GM12878 (cell line): ENCODE results near the gene BCAS3. TPM values are rescaled to one million over a fixed set of nuclear protein-coding genes. Genes with fewer than 3 reads are reported as not detected.

Source experiments
- ATAC-seq: fragments of 200-7000 bp; cut with Tn5 transposase; 3 replicates; pipeline ENCODE4 v1.9.1; 2020; ENCODE audit warnings: mild to moderate bottlenecking, moderate library complexity
- BruUV-seq: library from RNA; stranded (reverse); fragments of 400-500 nt; replicated peaks from 2 replicates; lab custom pipeline; 2021; lab: Mats Ljungman, UMichigan
- CTCF ChIA-PET: fragments of 300-600 bp; sonication (Branson Sonifier 250); formaldehyde crosslinking; extraction: SDS; loops from one replicate; lab custom pipeline; 2021; ENCODE audit warnings: inconsistent platforms; lab: Yijun Ruan, JAX
- POLR2A ChIA-PET: fragments of 350-600 bp; formaldehyde crosslinking; extraction: SDS; loops from one replicate; lab custom pipeline; 2021; ENCODE audit warnings: inconsistent platforms; lab: Charles Lee
- RAD21 ChIA-PET: fragments of 300-600 bp; sonication (Branson Sonifier 250); formaldehyde crosslinking; loops from one replicate; lab custom pipeline; 2023; ENCODE audit warnings: antibody characterized with exemption; ENCODE audit not compliant: unreplicated experiment; lab: Charles Lee
- SMC1A ChIA-PET: fragments of 300-600 bp; sonication (Branson Sonifier 250); formaldehyde crosslinking; loops from one replicate; lab custom pipeline; 2023; ENCODE audit not compliant: unreplicated experiment, uncharacterized antibody; lab: Charles Lee
- DNase-seq: peaks from one replicate; pipeline ENCODE4 v3.0.0-alpha.2; 2011; ENCODE audit warnings: low read depth, low spot score
- FAIRE-seq: peaks from 3 replicates; lab custom pipeline; 2011; peaks lifted over from hg19 to GRCh38; lab: Jason Lieb, UNC
- H2AFZ ChIP-seq: 2 replicates; pipeline ENCODE4 v1.6.0; 2011; ENCODE audit warnings: low read depth, low read length, control low read depth; ENCODE audit not compliant: control insufficient read depth
- H3K27ac ChIP-seq: 2 replicates; pipeline ENCODE4 v1.5.1; 2011; ENCODE audit warnings: control low read depth; ENCODE audit not compliant: control insufficient read depth, insufficient read depth
- H3K27me3 ChIP-seq, 2 experiments: replicated peaks in 1 of 2; 2 replicates each; pipeline versions ENCODE4 v1.6.0 to v1.6.1; 2011; ENCODE audit warnings: low read length in 1 of 2; ENCODE audit not compliant: control insufficient read depth in 2 of 2, insufficient read depth in 2 of 2
- H3K36me3 ChIP-seq, 2 experiments: 2 replicates each; pipeline ENCODE4 v1.5.1; 2011; ENCODE audit warnings: low read length in 1 of 2; ENCODE audit not compliant: control insufficient read depth in 2 of 2, insufficient read depth in 2 of 2
- H3K4me1 ChIP-seq: 2 replicates; pipeline ENCODE4 v1.6.1; 2011; ENCODE audit warnings: mild to moderate bottlenecking, low read length, moderate library complexity, mixed read lengths; ENCODE audit not compliant: control insufficient read depth, insufficient read depth
- H3K4me2 ChIP-seq: 2 replicates; pipeline ENCODE4 v1.6.0; 2011; ENCODE audit warnings: control low read depth; ENCODE audit not compliant: control insufficient read depth, insufficient read depth
- H3K4me3 ChIP-seq: fragments of 200-600 bp; sonication (generic); 2 replicates; pipeline ENCODE4 v1.5.1; 2016
- H3K79me2 ChIP-seq: 2 replicates; pipeline ENCODE4 v1.6.0; 2011; ENCODE audit warnings: low read length; ENCODE audit not compliant: control insufficient read depth, insufficient read depth
- H3K9ac ChIP-seq: 2 replicates; pipeline ENCODE4 v1.8.0; 2011; ENCODE audit warnings: low read length, control low read depth, mixed read lengths; ENCODE audit not compliant: control insufficient read depth, insufficient read depth
- H3K9me3 ChIP-seq: replicated peaks from 3 replicates; pipeline ENCODE4 v1.5.1; 2011; ENCODE audit warnings: mild to moderate bottlenecking, low read length; ENCODE audit not compliant: control insufficient read depth, insufficient read depth
- H4K20me1 ChIP-seq: 2 replicates; pipeline ENCODE4 v1.6.0; 2011; ENCODE audit not compliant: control insufficient read depth, insufficient read depth
- FOXK2 ChIP-seq: fragments of 450-650 bp; IDR thresholded peaks from 2 replicates; pipeline ENCODE4 v1.6.1; 2017; ENCODE audit warnings: mild to moderate bottlenecking, moderate library complexity
- HDGF ChIP-seq: fragments of 450-650 bp; IDR thresholded peaks from 2 replicates; pipeline ENCODE4 v1.6.1; 2016; ENCODE audit warnings: antibody characterized with exemption
- IRF4 ChIP-seq: IDR thresholded peaks from 2 replicates; pipeline ENCODE4 v1.6.1; 2011; ENCODE audit warnings: low read depth, low read length
- JUNB ChIP-seq: IDR thresholded peaks from 2 replicates; pipeline ENCODE4 v1.6.1; 2016; ENCODE audit warnings: antibody characterized with exemption, mild to moderate bottlenecking
- KAT2A ChIP-seq: conservative IDR thresholded peaks from 2 replicates; pipeline ENCODE4 v1.6.1; 2011; ENCODE audit warnings: low read depth, low read length; ENCODE audit not compliant: control insufficient read depth
- MTA2 ChIP-seq: fragments of 450-650 bp; IDR thresholded peaks from 2 replicates; pipeline ENCODE4 v1.6.1; 2016; ENCODE audit warnings: low read depth, mild to moderate bottlenecking, moderate library complexity
- NR2C1 ChIP-seq: fragments of 450-650 bp; IDR thresholded peaks from 2 replicates; pipeline ENCODE4 v1.6.1; 2017; ENCODE audit warnings: antibody characterized with exemption, mild to moderate bottlenecking, moderate library complexity
- SPI1 ChIP-seq: IDR thresholded peaks from 2 replicates; pipeline ENCODE4 v1.6.1; 2011; ENCODE audit warnings: low read depth, mild to moderate bottlenecking, low read length, moderate library complexity, borderline replicate concordance; ENCODE audit not compliant: insufficient read depth
- WGBS: methylation state at CpG from one replicate; pipeline ENCODE4 v1.1.6; 2016; ENCODE audit warnings: low lambda C conversion rate; ENCODE audit not compliant: insufficient replicate concordance, insufficient coverage; ENCODE audit errors: missing lambda C conversion rate; 5-methylcytosine and 5-hydroxymethylcytosine counted together
- in situ Hi-C: fragments of 300-500 bp; cut with MboI; formaldehyde crosslinking; loops from 9 replicates; pipeline ENCODE4 v1.14.3; 2018; ENCODE audit warnings: mixed read lengths
- intact Hi-C: fragments of 100-400 bp; cut with micrococcal nuclease; formaldehyde crosslinking; loops from one replicate; pipeline ENCODE4 v1.14.2; 2022; ENCODE audit not compliant: unreplicated experiment
- polyA plus RNA-seq, 11 experiments: library from polyadenylated mRNA; depleted of rRNA in 4 of 11; unstranded in 6 of 11; stranded (reverse) in 5 of 11; fragments of >200 nt; fragmentation: Nextera tagmentation in 4 of 11; fragmentation: Illumina TruSeq in 1 of 11; extraction: Ambion mirVana in 4 of 11; extraction: Trizol in 1 of 11; gene quantifications; 1 replicate in 1 of 11; 2 replicates in 10 of 11; pipeline versions ENCODE4 v1.2.1 to v1.2.3, GENCODE V29; 2011 to 2016; ENCODE audit warnings: inconsistent platforms in 2 of 11, missing spikeins in 2 of 11, low read depth in 1 of 11
- total RNA-seq, 4 experiments: library from RNA; depleted of rRNA in 3 of 4; stranded (reverse); fragments of >200 nt in 3 of 4; fragmentation: Illumina TruSeq in 1 of 4; extraction: Trizol in 1 of 4; gene quantifications; 2 replicates each; pipeline versions ENCODE4 v1.2.1 to v1.2.3, GENCODE V29; 2013 to 2021
- TF ChIP-seq, protein P1 (sequence below): fragments of 450-650 bp; IDR thresholded peaks from 2 replicates; pipeline ENCODE4 v1.6.1; 2017; ENCODE audit warnings: antibody characterized with exemption, mild to moderate bottlenecking, moderate library complexity

Gene BCAS3
- total and polyA plus RNA-seq, 10 of the 15 experiments (the other 5 are each of a cell fraction or from before 2014, with no cell fraction given), result 2.1 to 11.0 (median 6.6) TPM

DNA sequence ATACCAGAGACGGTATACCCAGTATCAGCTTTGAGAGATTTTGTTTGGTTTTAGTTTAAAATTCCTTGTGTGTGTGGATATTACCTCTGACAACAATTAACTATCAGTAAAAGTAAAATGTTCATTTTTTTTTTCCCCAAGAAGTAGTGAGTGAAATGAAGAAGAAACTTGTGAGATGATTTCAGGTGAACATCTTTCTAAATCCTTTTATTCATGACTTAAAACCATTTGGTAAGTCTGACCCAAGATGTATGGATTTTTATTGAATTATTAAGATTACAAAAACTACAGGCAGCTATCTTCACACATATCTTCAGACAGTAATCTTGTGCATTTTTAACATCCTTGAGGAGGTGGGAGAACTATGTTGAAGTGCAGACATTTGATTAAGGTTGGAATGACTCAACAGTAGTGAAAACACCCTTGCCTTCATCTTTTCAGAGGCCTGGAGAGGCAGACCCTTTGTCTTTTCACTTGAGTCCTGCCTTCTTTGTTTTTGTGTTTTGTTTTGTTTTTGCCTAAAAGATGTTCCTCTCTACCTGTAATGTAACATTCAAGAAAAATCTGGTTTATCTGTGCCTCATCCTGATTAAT is 481.7 kb downstream of the BCAS3 start:
- ChIA-PET POLR2A (no interaction called here), SMC1A (no interaction called here), RAD21 (no interaction called here), CTCF (no interaction called here)
- H3K27me3 ChIP-seq, result no peaks in the 10 kb centered on the region
- no peaks in the 10 kb centered on the region for H4K20me1 ChIP-seq
- no peak overlapping the region for H3K27ac ChIP-seq
- H3K4me1 ChIP-seq, result no peaks in the 10 kb centered on the region
- WGBS, result 87% methylated on average over 1 of the region's 1 CpG
- H3K4me2 ChIP-seq, result no peak overlapping the region
- TF ChIP-seq KAT2A (no peak), MTA2 (0 out of 2 replicates have a peak, but pooled peaks have one; percentile 24), NR2C1 (no peak), SPI1 (peak; percentile 86), IRF4 (0 out of 2 replicates have a peak, but pooled peaks have one; percentile 28), FOXK2 (no peak), JUNB (peak; percentile 71), HDGF (no peak)
- TF ChIP-seq, protein P1, sequence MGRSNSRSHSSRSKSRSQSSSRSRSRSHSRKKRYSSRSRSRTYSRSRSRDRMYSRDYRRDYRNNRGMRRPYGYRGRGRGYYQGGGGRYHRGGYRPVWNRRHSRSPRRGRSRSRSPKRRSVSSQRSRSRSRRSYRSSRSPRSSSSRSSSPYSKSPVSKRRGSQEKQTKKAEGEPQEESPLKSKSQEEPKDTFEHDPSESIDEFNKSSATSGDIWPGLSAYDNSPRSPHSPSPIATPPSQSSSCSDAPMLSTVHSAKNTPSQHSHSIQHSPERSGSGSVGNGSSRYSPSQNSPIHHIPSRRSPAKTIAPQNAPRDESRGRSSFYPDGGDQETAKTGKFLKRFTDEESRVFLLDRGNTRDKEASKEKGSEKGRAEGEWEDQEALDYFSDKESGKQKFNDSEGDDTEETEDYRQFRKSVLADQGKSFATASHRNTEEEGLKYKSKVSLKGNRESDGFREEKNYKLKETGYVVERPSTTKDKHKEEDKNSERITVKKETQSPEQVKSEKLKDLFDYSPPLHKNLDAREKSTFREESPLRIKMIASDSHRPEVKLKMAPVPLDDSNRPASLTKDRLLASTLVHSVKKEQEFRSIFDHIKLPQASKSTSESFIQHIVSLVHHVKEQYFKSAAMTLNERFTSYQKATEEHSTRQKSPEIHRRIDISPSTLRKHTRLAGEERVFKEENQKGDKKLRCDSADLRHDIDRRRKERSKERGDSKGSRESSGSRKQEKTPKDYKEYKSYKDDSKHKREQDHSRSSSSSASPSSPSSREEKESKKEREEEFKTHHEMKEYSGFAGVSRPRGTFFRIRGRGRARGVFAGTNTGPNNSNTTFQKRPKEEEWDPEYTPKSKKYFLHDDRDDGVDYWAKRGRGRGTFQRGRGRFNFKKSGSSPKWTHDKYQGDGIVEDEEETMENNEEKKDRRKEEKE, result no peak
- in situ Hi-C loops, result no loop called here
- intact Hi-C loops, result loop anchor here (10.0 kb wide), 1 partner anchor 155 kb away; no protein-coding TSS in a partner anchor
- ATAC-seq (peak; percentile 81), DNase-seq (no peak), FAIRE-seq (peak; percentile 38)
- no peak overlapping the region for H2AFZ ChIP-seq
- H3K4me3 ChIP-seq, result no peak overlapping the region
- no peaks in the 10 kb centered on the region for H3K36me3 ChIP-seq
- no peaks in the 10 kb centered on the region for H3K9me3 ChIP-seq
- H3K79me2 ChIP-seq, result no peaks in the 10 kb centered on the region
- BruUV-seq, result no TSS peak
- no peak overlapping the region for H3K9ac ChIP-seq
